ENCODE data around the gene CFAP161. TPM values are rescaled to one million over a fixed set of nuclear protein-coding genes. Genes with fewer than 3 reads are reported as not detected.

The CFAP161 gene
- total and polyA plus RNA-seq, 9 of the 15 experiments (the other 6 are each of a cell fraction or from before 2014, with no cell fraction given) = 25.8 to 83.3 (median 75.6) TPM

GRCh38 chr15:81151389-81151788 lies 17.3 kb downstream of the CFAP161 start (continued):
- TF ChIP-seq RBM17 (IDR thresholded peaks at IDR 0.05; ENCODE audit: borderline replicate concordance, low read depth, low read length) = no peak
- no peak for TF ChIP-seq HDAC2 (IDR thresholded peaks at IDR 0.05)
- no peak for TF ChIP-seq CEBPB (tag; IDR thresholded peaks at IDR 0.05)
- TF ChIP-seq RAD21 (CRISPR knock-in tag; conservative IDR thresholded peaks at IDR 0.05 in 1 of 2, IDR thresholded peaks at IDR 0.05 in 1 of 2) = peak in 1 of 2 experiments; percentile 39; a peak in 1 of 4 replicates
- no peak for TF ChIP-seq CBX2 (IDR thresholded peaks at IDR 0.05; ENCODE audit: insufficient read depth, low read length, poor library complexity, severe bottlenecking)
- TF ChIP-seq CHD2 (IDR thresholded peaks at IDR 0.05; ENCODE audit: low read depth, low read length) = no peak
- no peak for TF ChIP-seq ZNF316 (IDR thresholded peaks at IDR 0.05)
- no peak for TF ChIP-seq GTF2A2 (tag; IDR thresholded peaks at IDR 0.05)
- no peak for TF ChIP-seq E2F5 (CRISPR knock-in tag; IDR thresholded peaks at IDR 0.05)
- no peak for TF ChIP-seq RBBP5 (IDR thresholded peaks at IDR 0.05; ENCODE audit: borderline replicate concordance, insufficient read depth, low read length, poor library complexity, severe bottlenecking)
- TF ChIP-seq ZNF165 (CRISPR knock-in tag; IDR thresholded peaks at IDR 0.05; ENCODE audit: borderline replicate concordance) = no peak
- TF ChIP-seq CTCF (IDR thresholded peaks at IDR 0.05 in 2 of 3, conservative IDR thresholded peaks at IDR 0.05 in 1 of 3; ENCODE audit: insufficient read depth in 2 of 3, low read depth in 1 of 3, low read length in 3 of 3) = peak; percentile 23 to 45 (median 29); a peak in 3 of 6 replicates
- no peak for TF ChIP-seq BCLAF1 (IDR thresholded peaks at IDR 0.05; ENCODE audit: borderline replicate concordance in 1 of 2, control insufficient read depth in 1 of 2, low read depth in 2 of 2, low read length in 1 of 2)
- TF ChIP-seq GABPB2 (CRISPR knock-in tag; conservative IDR thresholded peaks at IDR 0.05) = no peak
- no peak for TF ChIP-seq ZNF445 (CRISPR knock-in tag; IDR thresholded peaks at IDR 0.05; ENCODE audit: low read depth)
- TF ChIP-seq PTRF (tag; IDR thresholded peaks at IDR 0.05) = no peak
- TF ChIP-seq GATA2 (CRISPR knock-in tag; IDR thresholded peaks at IDR 0.05) = no peak
- TF ChIP-seq TCF3 (CRISPR knock-in tag; IDR thresholded peaks at IDR 0.05) = peak; percentile 26; the same call in 1 of the 2 replicates
- TF ChIP-seq HNRNPL (IDR thresholded peaks at IDR 0.05; ENCODE audit: low read depth, low read length) = no peak
- TF ChIP-seq ZFX (CRISPR knock-in tag; IDR thresholded peaks at IDR 0.05) = no peak
- TF ChIP-seq IRF1 (CRISPR knock-in tag; IDR thresholded peaks at IDR 0.05; ENCODE audit: borderline replicate concordance) = no peak
